Endothelial cell (in vitro differentiated cells): ENCODE measurements around the gene DDIT3. TPM values are rescaled to one million over a fixed set of nuclear protein-coding genes. Genes with fewer than 3 reads are reported as not detected.

Source experiments
- DNase-seq: peaks from one replicate; pipeline ENCODE4 v3.0.0; 2021; ENCODE audit warnings: low spot score
- H3K27ac Mint-ChIP-seq: one replicate; pipeline ENCODE4 v1.8.0; 2021; ENCODE audit warnings: mixed read lengths, inconsistent platforms; ENCODE audit not compliant: unreplicated experiment
- H3K27me3 Mint-ChIP-seq: one replicate; pipeline ENCODE4 v1.8.0; 2021; ENCODE audit warnings: mild to moderate bottlenecking, moderate library complexity, mixed read lengths, inconsistent platforms; ENCODE audit not compliant: unreplicated experiment
- H3K36me3 Mint-ChIP-seq: one replicate; pipeline ENCODE4 v1.8.0; 2021; ENCODE audit warnings: mild to moderate bottlenecking, low read depth, mixed read lengths, inconsistent platforms; ENCODE audit not compliant: unreplicated experiment
- H3K4me1 Mint-ChIP-seq: one replicate; pipeline ENCODE4 v1.8.0; 2021; ENCODE audit warnings: mild to moderate bottlenecking, mixed read lengths, inconsistent platforms; ENCODE audit not compliant: unreplicated experiment
- H3K4me3 Mint-ChIP-seq: one replicate; pipeline ENCODE4 v1.8.0; 2021; ENCODE audit warnings: mild to moderate bottlenecking, mixed read lengths, inconsistent platforms; ENCODE audit not compliant: unreplicated experiment
- H3K9me3 Mint-ChIP-seq: one replicate; pipeline ENCODE4 v1.8.0; 2021; ENCODE audit warnings: mixed read lengths, inconsistent platforms; ENCODE audit not compliant: unreplicated experiment
- CTCF ChIP-seq: fragments of 200-600 bp; sonication (generic); IDR thresholded peaks from one replicate; pipeline ENCODE4 v1.5.0; 2021; ENCODE audit warnings: antibody characterized with exemption; ENCODE audit not compliant: unreplicated experiment
- total RNA-seq: library from RNA; stranded (reverse); fragmentation: NEBNext Ultra II Directional; extraction: Animal tissue kit (Norgen Biotek cat#: 25700); gene quantifications from one replicate; pipeline ENCODE4 v1.2.1, GENCODE V29; 2021; ENCODE audit not compliant: unreplicated experiment

Gene DDIT3
- total RNA-seq, 1 donor from 2014 or later: 4.2 TPM

GRCh38 chr12:57525615-57526383 lies 5.5 kb upstream of the DDIT3 start:
- H3K4me3 Mint-ChIP-seq: no peak overlapping the region
- H3K9me3 Mint-ChIP-seq: no peaks in the 10 kb centered on the region
- peaks cover 29% of the 10 kb centered on the region for H3K36me3 Mint-ChIP-seq
- DNase-seq: no peak
- H3K4me1 Mint-ChIP-seq: peaks cover 27% of the 10 kb centered on the region
- no peak for TF ChIP-seq CTCF
- peaks cover 32% of the 10 kb centered on the region for H3K27me3 Mint-ChIP-seq
- H3K27ac Mint-ChIP-seq: no peak overlapping the region

- Mint-ChIP-seq H3K4me1 (peaks cover 26% of the 10 kb centered on the region), H3K36me3 (peaks cover 23% of the 10 kb centered on the region), H3K27me3 (peaks cover 36% of the 10 kb centered on the region), H3K4me3 (peak overlapping the region; percentile 95), H3K27ac (peak overlapping the region; percentile 81), H3K9me3 (no peaks in the 10 kb centered on the region)
- TF ChIP-seq CTCF: no peak
- no peak for DNase-seq
Observed at GRCh38 chr12:57524814-57525614, 4.7 kb upstream of the DDIT3 start.

- Mint-ChIP-seq H3K4me1 (peaks cover 29% of the 10 kb centered on the region), H3K9me3 (no peaks in the 10 kb centered on the region), H3K4me3 (peak overlapping the region; percentile 95), H3K27me3 (peaks cover 36% of the 10 kb centered on the region), H3K27ac (peak overlapping the region; percentile 88), H3K36me3 (peaks cover 25% of the 10 kb centered on the region)
- DNase-seq: no peak
- no peak for TF ChIP-seq CTCF
Observed at GRCh38 chr12:57523706-57524614, 3.6 kb upstream of the DDIT3 start.

- Mint-ChIP-seq H3K9me3 (no peaks in the 10 kb centered on the region), H3K27ac (peak overlapping the region; percentile 88), H3K27me3 (peaks cover 34% of the 10 kb centered on the region), H3K4me3 (peak overlapping the region; percentile 95), H3K4me1 (peaks cover 37% of the 10 kb centered on the region), H3K36me3 (peaks cover 26% of the 10 kb centered on the region)
- DNase-seq: peak; percentile 49
- TF ChIP-seq CTCF: no peak
Observed at GRCh38 chr12:57522887-57523705, 2.8 kb upstream of the DDIT3 start.
